Heart left ventricle (tissue), 16 donors: ENCODE results near the gene GGACT. TPM values are rescaled to one million over a fixed set of nuclear protein-coding genes. Genes with fewer than 3 reads are reported as not detected.

Source experiments
- ATAC-seq, 4 donors: fragments of 200-7000 bp; cut with Tn5 transposase; one replicate each; pipeline ENCODE4 v1.9.1; 2020 to 2022; ENCODE audit warnings: moderate library complexity in 4 of 4, mild to moderate bottlenecking in 3 of 4, moderate number of reproducible peaks in 1 of 4
- DNase-seq, 5 donors: peaks; one replicate each; pipeline ENCODE4 v3.0.0-alpha.2; 2020
- H3K27ac ChIP-seq, 12 donors: fragments of 200-600 bp; sonication (generic) in 4 of 12; one replicate each; pipeline versions ENCODE4 v1.5.0 to v1.8.0; 2016 to 2022; ENCODE audit warnings: mild to moderate bottlenecking in 2 of 12
- H3K27me3 ChIP-seq, 9 donors: fragments of 200-600 bp; sonication (generic) in 2 of 9; one replicate each; pipeline versions ENCODE4 v1.5.1 to v1.8.0; 2016 to 2022; ENCODE audit warnings: mild to moderate bottlenecking in 3 of 9
- H3K36me3 ChIP-seq, 9 donors: fragments of 200-600 bp; sonication (generic) in 2 of 9; one replicate each; pipeline versions ENCODE4 v1.5.0 to v1.8.0; 2018 to 2022; ENCODE audit warnings: mild to moderate bottlenecking in 2 of 9
- H3K4me1 ChIP-seq, 12 donors: fragments of 200-600 bp; sonication (generic) in 4 of 12; one replicate each; pipeline versions ENCODE4 v1.5.0 to v1.8.0; 2016 to 2022; ENCODE audit warnings: mild to moderate bottlenecking in 3 of 12
- H3K4me3 ChIP-seq, 12 donors: fragments of 200-600 bp; sonication (generic) in 4 of 12; one replicate each; pipeline versions ENCODE4 v1.5.0 to v1.8.0; 2017 to 2022; ENCODE audit warnings: mild to moderate bottlenecking in 9 of 12, moderate library complexity in 4 of 12
- H3K9me3 ChIP-seq, 12 donors: fragments of 200-600 bp; sonication (generic) in 4 of 12; one replicate each; pipeline versions ENCODE4 v1.5.0 to v1.8.0; 2016 to 2022; ENCODE audit warnings: mild to moderate bottlenecking in 1 of 12
- CTCF ChIP-seq, 12 donors: fragments of 200-600 bp; sonication (generic) in 4 of 12; IDR thresholded peaks; one replicate each; pipeline versions ENCODE4 v1.5.0 to v1.8.0; 2018 to 2022; ENCODE audit warnings: antibody characterized with exemption in 12 of 12, mild to moderate bottlenecking in 5 of 12
- POLR2A ChIP-seq, 2 donors: fragments of 450-650 bp; IDR thresholded peaks; one replicate each; pipeline ENCODE4 v1.6.1; 2017; ENCODE audit warnings: antibody characterized with exemption in 2 of 2, mild to moderate bottlenecking in 2 of 2, moderate library complexity in 2 of 2
- WGBS, 4 donors: extraction: QIAGEN DNeasy Blood & Tissue Kit in 2 of 4; methylation state at CpG; one replicate each; pipeline versions ENCODE4 v1.1.5 to v1.1.7; 2013 to 2018; 5-methylcytosine and 5-hydroxymethylcytosine counted together
- intact Hi-C, 10 donors: fragments of 100-400 bp; cut with DNase I; formaldehyde crosslinking; loops; one replicate each; pipeline versions ENCODE4 v1.11.1 to v1.14.2; 2022
- polyA plus RNA-seq, 2 donors: library from polyadenylated mRNA; stranded (reverse); fragments of 200-250 nt; gene quantifications; one replicate each; pipeline ENCODE4 v1.2.3, GENCODE V29; 2013
- total RNA-seq, 9 donors: library from RNA; depleted of rRNA in 2 of 9; stranded (reverse); fragments of >200 nt in 2 of 9; fragmentation: NEBNext Ultra II Directional in 3 of 9; extraction: Animal tissue kit (Norgen Biotek cat#: 25700) in 3 of 9; gene quantifications; one replicate each; pipeline versions ENCODE4 v1.1.0 to v1.2.4, GENCODE V29; 2016 to 2023
- donor health status: ischemic (EF 13 %, LVEDD 7.1; RV severe dilation, severe dysfunction).
- donor health status: healthy with polysubstance abuse.
- donor health status: DM: no; HTN: yes; CAD: no.
- donor health status: DM: no; HTN: no; CAD: no.
- donor health status: ischemic (EF 25% LVEDD 6.9; RV normal size, moderate dysfunction).
- donor health status: ischemic (EF 25% LVEDD 5.7; RV mildly dilated, moderate dysfunction).
- donor health status: healthy.
- donor health status: DM: yes; HTN: yes; CAD: no.
- donor health status: ischemic (EF 35%, LVEDD 5.7; RV mildly dilated, moderate dysfunction).
- donor health status: nonischemic (EF 11% LVEDD 7.7; RV severe dilation, severe dysfunction).
- donor health status: DM: yes; HTN: yes; CAD: no.
- donor health status: PGD.
- donor health status: ischemic (EF 29% LVEDD 5.4; RV normal size, mild dysfunction).
- donor health status: nonischemic (EF 23%, LVEDD 6.1; RV moderate dilation, normal function).

The GGACT gene
- total and polyA plus RNA-seq, 11 donors, result 0.34 to 3.9 (median 1.3) TPM

GRCh38 chr13:100563779-100564178 is 24.8 kb downstream of the GGACT start:
- intact Hi-C loops, result no loop called here
- 81 to 98% (median 90%) methylated on average over 7 of the region's 7 CpGs for WGBS, 4 donors
- H3K9me3 ChIP-seq, result peaks cover 0 to 10% (median 0%) of the 10 kb centered on the region in 12 donors
- ATAC-seq (no peak), DNase-seq (no peak)
- H3K27me3 ChIP-seq, result no peaks in the 10 kb centered on the region
- no peaks in the 10 kb centered on the region for H3K4me1 ChIP-seq
- no peak overlapping the region for H3K4me3 ChIP-seq
- TF ChIP-seq POLR2A (IDR thresholded peaks at IDR 0.05) (no peak), CTCF (IDR thresholded peaks at IDR 0.05) (no peak)
- H3K36me3 ChIP-seq, result no peaks in the 10 kb centered on the region
- H3K27ac ChIP-seq, result no peak overlapping the region

GRCh38 chr13:100561599-100562204 is 26.9 kb downstream of the GGACT start:
- Histone ChIP-seq H3K27me3 (no peaks in the 10 kb centered on the region), H3K36me3 (no peaks in the 10 kb centered on the region), H3K9me3 (peaks cover 0 to 10% (median 0%) of the 10 kb centered on the region in 12 donors), H3K4me1 (no peaks in the 10 kb centered on the region), H3K4me3 (no peak overlapping the region), H3K27ac (no peak overlapping the region)
- TF ChIP-seq POLR2A (IDR thresholded peaks at IDR 0.05) (no peak), CTCF (IDR thresholded peaks at IDR 0.05) (no peak)
- DNase-seq (no peak), ATAC-seq (no peak)
- WGBS, 4 donors, result 54 to 69% (median 62%) methylated on average over 7 of the region's 7 CpGs
- intact Hi-C loops, result no loop called here

- intact Hi-C loops, result no loop called here
- WGBS, 4 donors, result 75 to 82% (median 79%) methylated on average over 2 of the region's 2 CpGs
- H3K36me3 ChIP-seq, result no peaks in the 10 kb centered on the region
- no peaks in the 10 kb centered on the region for H3K27me3 ChIP-seq
- DNase-seq (no peak), ATAC-seq (no peak)
- no peaks in the 10 kb centered on the region for H3K4me1 ChIP-seq
- peaks cover 0 to 6% (median 0%) of the 10 kb centered on the region in 12 donors for H3K9me3 ChIP-seq
- TF ChIP-seq CTCF (IDR thresholded peaks at IDR 0.05) (no peak), POLR2A (IDR thresholded peaks at IDR 0.05) (no peak)
- no peak overlapping the region for H3K27ac ChIP-seq
- no peak overlapping the region for H3K4me3 ChIP-seq
Measured at GRCh38 chr13:100561158-100561499, 27.5 kb downstream of the GGACT start.

GRCh38 chr13:100560498-100561157 is 28.0 kb downstream of the GGACT start:
- Histone ChIP-seq H3K27me3 (no peaks in the 10 kb centered on the region), H3K27ac (no peak overlapping the region), H3K4me3 (no peak overlapping the region), H3K4me1 (no peaks in the 10 kb centered on the region), H3K36me3 (no peaks in the 10 kb centered on the region), H3K9me3 (peaks cover 0 to 1% (median 0%) of the 10 kb centered on the region in 12 donors)
- ATAC-seq, result peak in 3 of 4 donors; percentile 18 to 41 (median 37)
- intact Hi-C loops, result no loop called here
- TF ChIP-seq CTCF (IDR thresholded peaks at IDR 0.05), result no peak
- no peak for DNase-seq
- WGBS, 4 donors, result 83 to 87% (median 85%) methylated on average over 15 of the region's 15 CpGs
